ENCODE results near the gene OTUD4.

The OTUD4 gene

GRCh38 chr4:145170223-145170622, 10.2 kb downstream of the OTUD4 start:
- TF ChIP-seq CTCF (IDR thresholded peaks at IDR 0.05; ENCODE audit: low read length) (no peak), EZH2 (IDR thresholded peaks at IDR 0.05; ENCODE audit: borderline replicate concordance, low read length) (no peak)
- peaks cover 2% of the 10 kb centered on the region; the same call in 1 of the 2 replicates for H4K20me1 ChIP-seq (ENCODE audit: insufficient read depth, low read length)
- H3K4me2 ChIP-seq (ENCODE audit: low read length): no peak overlapping the region
- no peak overlapping the region for H3K27ac ChIP-seq (ENCODE audit: low read depth, low read length, poor library complexity, severe bottlenecking)
- H3K9me2 ChIP-seq (ENCODE audit: low read depth, low read length): no peaks in the 10 kb centered on the region
- no peak overlapping the region for H2AFZ ChIP-seq (ENCODE audit: low read length)
- H3K4me1 ChIP-seq (ENCODE audit: insufficient read depth, low read length, severe bottlenecking): no peaks in the 10 kb centered on the region
- peaks cover 56% of the 10 kb centered on the region for H3K79me2 ChIP-seq (ENCODE audit: insufficient read depth, low read length)
- H3K27me3 ChIP-seq (ENCODE audit: insufficient read depth, low read length): no peaks in the 10 kb centered on the region
- no peaks in the 10 kb centered on the region; the same call in 1 of the 2 replicates for H3F3A ChIP-seq (ENCODE audit: insufficient read depth, low read length)
- H3K4me3 ChIP-seq (ENCODE audit: low read depth, low read length, poor library complexity, severe bottlenecking): no peak overlapping the region
- H3K9me3 ChIP-seq (ENCODE audit: low read length): no peaks in the 10 kb centered on the region
- H3K36me3 ChIP-seq (ENCODE audit: insufficient read depth, low read length): peaks cover 94% of the 10 kb centered on the region
- H3K9ac ChIP-seq (ENCODE audit: low read length): no peak overlapping the region

- Histone ChIP-seq H2AFZ (ENCODE audit: low read length) (no peak overlapping the region), H3F3A (ENCODE audit: insufficient read depth, low read length) (no peaks in the 10 kb centered on the region; the same call in 1 of the 2 replicates), H4K20me1 (ENCODE audit: insufficient read depth, low read length) (peaks cover 2% of the 10 kb centered on the region; the same call in 1 of the 2 replicates), H3K9ac (ENCODE audit: low read length) (no peak overlapping the region), H3K4me3 (ENCODE audit: low read depth, low read length, poor library complexity, severe bottlenecking) (no peak overlapping the region), H3K4me2 (ENCODE audit: low read length) (no peak overlapping the region), H3K9me2 (ENCODE audit: low read depth, low read length) (no peaks in the 10 kb centered on the region), H3K4me1 (ENCODE audit: insufficient read depth, low read length, severe bottlenecking) (no peaks in the 10 kb centered on the region), H3K79me2 (ENCODE audit: insufficient read depth, low read length) (peaks cover 44% of the 10 kb centered on the region), H3K36me3 (ENCODE audit: insufficient read depth, low read length) (peaks cover 92% of the 10 kb centered on the region), H3K27me3 (ENCODE audit: insufficient read depth, low read length) (no peaks in the 10 kb centered on the region), H3K9me3 (ENCODE audit: low read length) (no peaks in the 10 kb centered on the region), H3K27ac (ENCODE audit: low read depth, low read length, poor library complexity, severe bottlenecking) (no peak overlapping the region)
- no peak for TF ChIP-seq EZH2 (IDR thresholded peaks at IDR 0.05; ENCODE audit: borderline replicate concordance, low read length)
- TF ChIP-seq CTCF (IDR thresholded peaks at IDR 0.05; ENCODE audit: low read length): no peak
Observed at GRCh38 chr4:145168581-145169187, 11.7 kb downstream of the OTUD4 start.

- Histone ChIP-seq H3K4me3 (ENCODE audit: low read depth, low read length, poor library complexity, severe bottlenecking) (no peak overlapping the region), H3K36me3 (ENCODE audit: insufficient read depth, low read length) (peaks cover 92% of the 10 kb centered on the region), H3K27me3 (ENCODE audit: insufficient read depth, low read length) (no peaks in the 10 kb centered on the region), H2AFZ (ENCODE audit: low read length) (no peak overlapping the region), H3K4me2 (ENCODE audit: low read length) (no peak overlapping the region), H3F3A (ENCODE audit: insufficient read depth, low read length) (no peaks in the 10 kb centered on the region; the same call in 1 of the 2 replicates), H3K79me2 (ENCODE audit: insufficient read depth, low read length) (peaks cover 38% of the 10 kb centered on the region), H3K9me2 (ENCODE audit: low read depth, low read length) (no peaks in the 10 kb centered on the region), H3K4me1 (ENCODE audit: insufficient read depth, low read length, severe bottlenecking) (no peaks in the 10 kb centered on the region), H3K27ac (ENCODE audit: low read depth, low read length, poor library complexity, severe bottlenecking) (no peak overlapping the region), H3K9me3 (ENCODE audit: low read length) (no peaks in the 10 kb centered on the region), H3K9ac (ENCODE audit: low read length) (no peak overlapping the region), H4K20me1 (ENCODE audit: insufficient read depth, low read length) (peaks cover 2% of the 10 kb centered on the region; the same call in 1 of the 2 replicates)
- TF ChIP-seq EZH2 (IDR thresholded peaks at IDR 0.05; ENCODE audit: borderline replicate concordance, low read length) (no peak), CTCF (IDR thresholded peaks at IDR 0.05; ENCODE audit: low read length) (no peak)
Observed at GRCh38 chr4:145167887-145168286, 12.5 kb downstream of the OTUD4 start.
